DOHH2 (cell line): ENCODE results near the gene WHRN.
A peak's percentile ranks its signal among the peaks of the same experiment; 100 is the strongest.

Source experiments
- H3F3A ChIP-seq: fragments of 200-600 bp; sonication (generic), shearing (Covaris generic); 2 replicates; pipeline ENCODE4 v1.6.0; 2016; ENCODE audit warnings: antibody characterized with exemption, mild to moderate bottlenecking; ENCODE audit not compliant: control insufficient read depth, insufficient read depth
- H3K27ac ChIP-seq: fragments of 200-600 bp; sonication (generic); 2 replicates; pipeline ENCODE4 v1.5.1; 2014; ENCODE audit warnings: low read depth, mild to moderate bottlenecking, low read length, moderate library complexity
- H3K27me3 ChIP-seq: fragments of 200-600 bp; sonication (generic); 2 replicates; pipeline ENCODE4 v1.6.1; 2014; ENCODE audit warnings: mild to moderate bottlenecking, low read length, mixed read lengths; ENCODE audit not compliant: control insufficient read depth
- H3K36me3 ChIP-seq: fragments of 200-600 bp; sonication (generic); 2 replicates; pipeline ENCODE4 v1.6.1; 2014; ENCODE audit warnings: mild to moderate bottlenecking, low read length, moderate library complexity, mixed read lengths; ENCODE audit not compliant: control insufficient read depth
- H3K4me1 ChIP-seq: fragments of 200-600 bp; sonication (generic); 2 replicates; pipeline ENCODE4 v1.6.1; 2014; ENCODE audit warnings: mild to moderate bottlenecking, low read length, mixed read lengths; ENCODE audit not compliant: control insufficient read depth
- H3K4me2 ChIP-seq: fragments of 200-600 bp; sonication (generic); 2 replicates; pipeline ENCODE4 v1.6.0; 2014; ENCODE audit warnings: mild to moderate bottlenecking, low read length, moderate library complexity
- H3K4me3 ChIP-seq: fragments of 200-600 bp; sonication (generic); 2 replicates; pipeline ENCODE4 v1.5.1; 2014; ENCODE audit warnings: mild to moderate bottlenecking, low read length, mixed read lengths
- H3K79me2 ChIP-seq: fragments of 200-600 bp; sonication (generic); 2 replicates; pipeline ENCODE4 v1.6.1; 2014; ENCODE audit warnings: mild to moderate bottlenecking, low read length, mixed read lengths; ENCODE audit not compliant: control insufficient read depth
- H3K9me2 ChIP-seq: fragments of 200-600 bp; sonication (generic); replicated peaks from 2 replicates; pipeline ENCODE4 v1.6.1; 2014; ENCODE audit warnings: mild to moderate bottlenecking, low read length, mixed read lengths; ENCODE audit not compliant: control insufficient read depth
- H3K9me3 ChIP-seq: fragments of 200-600 bp; sonication (generic); 2 replicates; pipeline ENCODE4 v1.6.1; 2014; ENCODE audit warnings: antibody characterized with exemption, low read length, mixed read lengths; ENCODE audit not compliant: control insufficient read depth, insufficient read depth
- H4K20me1 ChIP-seq: fragments of 200-600 bp; sonication (generic); 2 replicates; pipeline ENCODE4 v1.6.0; 2014; ENCODE audit warnings: low read depth, mild to moderate bottlenecking, antibody characterized with exemption, low read length, moderate library complexity; ENCODE audit not compliant: control insufficient read depth, insufficient read depth
- CTCF ChIP-seq: fragments of 200-600 bp; sonication (generic); IDR thresholded peaks from one replicate; pipeline ENCODE4 v1.5.1; 2014; ENCODE audit warnings: antibody characterized with exemption, mild to moderate bottlenecking, low read depth, low read length; ENCODE audit not compliant: poor library complexity, severe bottlenecking
- EZH2phosphoT487 ChIP-seq: fragments of 200-600 bp; sonication (generic); IDR thresholded peaks from 2 replicates; pipeline ENCODE4 v1.6.1; 2017; ENCODE audit warnings: borderline replicate concordance, mild to moderate bottlenecking, antibody characterized with exemption, low read length, moderate library complexity, mixed read lengths

Gene WHRN

GRCh38 chr9:114384836-114385396 lies 120.4 kb downstream of the WHRN start:
- Histone ChIP-seq H3K4me1 (peaks cover 79% of the 10 kb centered on the region), H3K9me2 (no peaks in the 10 kb centered on the region), H3K4me3 (peak overlapping the region; percentile 78), H3K36me3 (peaks cover 97% of the 10 kb centered on the region), H3K79me2 (peaks cover 99% of the 10 kb centered on the region), H3K27ac (peak overlapping the region; percentile 95), H3K9me3 (no peaks in the 10 kb centered on the region), H3F3A (peaks cover 25% of the 10 kb centered on the region), H3K27me3 (no peaks in the 10 kb centered on the region), H3K4me2 (peak overlapping the region; percentile 87), H4K20me1 (peaks cover 4% of the 10 kb centered on the region; the same call in 1 of the 2 replicates)
- TF ChIP-seq CTCF (peak; percentile 18), EZH2phosphoT487 (no peak)

- Histone ChIP-seq H3K79me2 (peaks cover 99% of the 10 kb centered on the region), H3K4me1 (peaks cover 79% of the 10 kb centered on the region), H3K27ac (peak overlapping the region; percentile 95), H3K4me3 (peak overlapping the region; percentile 78), H3K9me2 (no peaks in the 10 kb centered on the region), H3K27me3 (no peaks in the 10 kb centered on the region), H3K9me3 (no peaks in the 10 kb centered on the region), H3F3A (peaks cover 25% of the 10 kb centered on the region), H4K20me1 (peaks cover 4% of the 10 kb centered on the region; the same call in 1 of the 2 replicates), H3K4me2 (peak overlapping the region; percentile 87), H3K36me3 (peaks cover 97% of the 10 kb centered on the region)
- TF ChIP-seq CTCF, result no peak
- TF ChIP-seq EZH2phosphoT487, result no peak
Measured at GRCh38 chr9:114384341-114384740, 120.9 kb downstream of the WHRN start.

- H3K27me3 ChIP-seq, result no peaks in the 10 kb centered on the region
- H4K20me1 ChIP-seq, result peaks cover 4% of the 10 kb centered on the region; the same call in 1 of the 2 replicates
- H3K4me2 ChIP-seq, result peak overlapping the region; percentile 87
- H3K9me2 ChIP-seq, result no peaks in the 10 kb centered on the region
- peaks cover 79% of the 10 kb centered on the region for H3K4me1 ChIP-seq
- peaks cover 97% of the 10 kb centered on the region for H3K36me3 ChIP-seq
- no peak for TF ChIP-seq EZH2phosphoT487
- TF ChIP-seq CTCF, result no peak
- peaks cover 99% of the 10 kb centered on the region for H3K79me2 ChIP-seq
- H3K27ac ChIP-seq, result peak overlapping the region; percentile 95
- no peaks in the 10 kb centered on the region for H3K9me3 ChIP-seq
- peak overlapping the region; percentile 78 for H3K4me3 ChIP-seq
- peaks cover 25% of the 10 kb centered on the region for H3F3A ChIP-seq
Measured at GRCh38 chr9:114383521-114384231, 121.6 kb downstream of the WHRN start.
